Ishikawa (cell line): Measurements from ENCODE around the gene PLPPR1.

ENCODE experiments used
- CEBPB ChIP-seq: IDR thresholded peaks from 2 replicates; pipeline ENCODE4 v1.6.1; 2012
- CREB1 ChIP-seq: IDR thresholded peaks from 2 replicates; pipeline ENCODE4 v1.6.1; 2012; ENCODE audit warnings: low read depth
- EGR1 ChIP-seq: IDR thresholded peaks from 2 replicates; pipeline ENCODE4 v1.6.1; 2012
- EP300 ChIP-seq: IDR thresholded peaks from 2 replicates; pipeline ENCODE4 v1.6.1; 2012; ENCODE audit warnings: borderline replicate concordance
- FOXM1 ChIP-seq: IDR thresholded peaks from 2 replicates; pipeline ENCODE4 v1.6.1; 2012; ENCODE audit warnings: low read depth, borderline replicate concordance
- MAX ChIP-seq: IDR thresholded peaks from 2 replicates; pipeline ENCODE4 v1.6.1; 2012
- NFIC ChIP-seq: IDR thresholded peaks from 2 replicates; pipeline ENCODE4 v1.6.1; 2012
- RAD21 ChIP-seq: IDR thresholded peaks from 2 replicates; pipeline ENCODE4 v1.6.1; 2012; ENCODE audit warnings: low read depth
- REST ChIP-seq: IDR thresholded peaks from 2 replicates; pipeline ENCODE4 v1.6.1; 2012; ENCODE audit warnings: low read depth, mild to moderate bottlenecking
- TAF1 ChIP-seq: IDR thresholded peaks from 2 replicates; pipeline ENCODE4 v1.6.1; 2012; ENCODE audit warnings: low read depth, mild to moderate bottlenecking
- TCF12 ChIP-seq: IDR thresholded peaks from 2 replicates; pipeline ENCODE4 v1.6.1; 2012; ENCODE audit warnings: low read depth
- TEAD4 ChIP-seq: IDR thresholded peaks from 2 replicates; pipeline ENCODE4 v1.6.1; 2012
- USF1 ChIP-seq: IDR thresholded peaks from 2 replicates; pipeline ENCODE4 v1.6.1; 2012
- YY1 ChIP-seq: IDR thresholded peaks from 2 replicates; pipeline ENCODE4 v1.6.1; 2012; ENCODE audit warnings: low read depth
- ZBTB7A ChIP-seq: IDR thresholded peaks from 2 replicates; pipeline ENCODE4 v1.6.1; 2012; ENCODE audit warnings: low read depth

The PLPPR1 gene

GRCh38 chr9:101115102-101115501 lies 86.6 kb downstream of the PLPPR1 start:
- no peak for TF ChIP-seq MAX
- no peak for TF ChIP-seq NFIC
- no peak for TF ChIP-seq EGR1

- TF ChIP-seq CEBPB = no peak
- TF ChIP-seq RAD21 = no peak
- no peak for TF ChIP-seq TEAD4
- TF ChIP-seq MAX = no peak
- TF ChIP-seq ZBTB7A = no peak
- TF ChIP-seq REST = no peak
- TF ChIP-seq FOXM1 = no peak
- TF ChIP-seq CREB1 = no peak
- TF ChIP-seq NFIC = no peak
Measured at GRCh38 chr9:101117161-101117560, 88.6 kb downstream of the PLPPR1 start.

- TF ChIP-seq RAD21 = peak; percentile 80
- TF ChIP-seq CEBPB = no peak
Measured at GRCh38 chr9:101119206-101119819, 90.8 kb downstream of the PLPPR1 start.

- TF ChIP-seq CREB1 (no peak), EP300 (no peak), USF1 (no peak), MAX (no peak), TEAD4 (no peak), TAF1 (no peak), FOXM1 (no peak), CEBPB (no peak), TCF12 (no peak), YY1 (no peak)
Measured at GRCh38 chr9:101121836-101122399, 93.4 kb downstream of the PLPPR1 start.

GRCh38 chr9:101126556-101126955 lies 98.0 kb downstream of the PLPPR1 start:
- no peak for TF ChIP-seq RAD21
- TF ChIP-seq CREB1 = no peak
- TF ChIP-seq NFIC = no peak
- TF ChIP-seq CEBPB = no peak
- no peak for TF ChIP-seq ZBTB7A
- no peak for TF ChIP-seq TAF1
- no peak for TF ChIP-seq FOXM1
- no peak for TF ChIP-seq USF1
- no peak for TF ChIP-seq YY1
- no peak for TF ChIP-seq EGR1
- no peak for TF ChIP-seq MAX
- no peak for TF ChIP-seq EP300
- no peak for TF ChIP-seq REST

- no peak for TF ChIP-seq ZBTB7A
- TF ChIP-seq TAF1 = no peak
- TF ChIP-seq EP300 = no peak
- no peak for TF ChIP-seq CREB1
- no peak for TF ChIP-seq RAD21
- no peak for TF ChIP-seq USF1
- TF ChIP-seq TCF12 = no peak
- TF ChIP-seq NFIC = no peak
- TF ChIP-seq MAX = no peak
- TF ChIP-seq CEBPB = no peak
- no peak for TF ChIP-seq FOXM1
- TF ChIP-seq EGR1 = no peak
- TF ChIP-seq YY1 = no peak
- TF ChIP-seq REST = no peak
- TF ChIP-seq TEAD4 = no peak
Measured at GRCh38 chr9:101128623-101129022, 100.1 kb downstream of the PLPPR1 start.
